Sigmoid colon (tissue), 4 donors: ENCODE results near the gene ACSF2.

Experiments used
- EP300 ChIP-seq, 4 donors: sonication (generic); formaldehyde crosslinking; IDR thresholded peaks; one replicate each; pipeline ENCODE4 v1.6.1; 2017; ENCODE audit warnings: antibody characterized with exemption in 4 of 4
- POLR2A ChIP-seq, 2 donors: fragments of 450-650 bp; IDR thresholded peaks; one replicate each; pipeline ENCODE4 v1.6.1; 2016; ENCODE audit warnings: antibody characterized with exemption in 2 of 2, mild to moderate bottlenecking in 2 of 2, moderate library complexity in 2 of 2
- POLR2AphosphoS5 ChIP-seq, 4 donors: sonication (generic); formaldehyde crosslinking; IDR thresholded peaks; one replicate each; pipeline ENCODE4 v1.6.1; 2017; ENCODE audit warnings: antibody characterized with exemption in 4 of 4
- TF ChIP-seq, protein P1 (sequence below), 4 experiments: fragments of 450-650 bp in 3 of 4; fragments of 200-600 bp in 1 of 4; IDR thresholded peaks; one replicate each; pipeline ENCODE4 v1.5.1; 2016 to 2019; ENCODE audit warnings: antibody characterized with exemption in 4 of 4, mild to moderate bottlenecking in 3 of 4, moderate library complexity in 2 of 4

DNA sequence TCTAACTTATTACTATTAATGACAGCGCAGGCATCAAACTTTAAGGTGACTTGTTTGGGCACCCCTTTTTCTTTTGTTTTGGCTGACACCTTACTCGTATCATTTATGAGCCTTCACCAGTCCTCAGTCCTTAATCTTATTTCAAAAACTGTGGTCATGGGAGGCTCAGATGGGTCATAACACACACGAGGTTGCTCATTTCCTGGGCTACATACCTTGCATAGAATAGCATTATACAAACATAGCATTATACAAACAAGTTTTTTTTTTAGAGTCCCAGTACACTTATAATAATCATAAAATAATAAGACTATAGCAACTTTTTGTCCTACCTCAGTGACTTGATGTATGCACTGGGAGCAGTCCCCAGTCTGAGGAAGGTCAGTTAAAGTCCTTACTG is 11.2 kb upstream of the ACSF2 start:
- TF ChIP-seq EP300 (IDR thresholded peaks at IDR 0.05) (no peak), POLR2A (IDR thresholded peaks at IDR 0.05) (no peak), POLR2AphosphoS5 (IDR thresholded peaks at IDR 0.05) (no peak)
- TF ChIP-seq, protein P1, sequence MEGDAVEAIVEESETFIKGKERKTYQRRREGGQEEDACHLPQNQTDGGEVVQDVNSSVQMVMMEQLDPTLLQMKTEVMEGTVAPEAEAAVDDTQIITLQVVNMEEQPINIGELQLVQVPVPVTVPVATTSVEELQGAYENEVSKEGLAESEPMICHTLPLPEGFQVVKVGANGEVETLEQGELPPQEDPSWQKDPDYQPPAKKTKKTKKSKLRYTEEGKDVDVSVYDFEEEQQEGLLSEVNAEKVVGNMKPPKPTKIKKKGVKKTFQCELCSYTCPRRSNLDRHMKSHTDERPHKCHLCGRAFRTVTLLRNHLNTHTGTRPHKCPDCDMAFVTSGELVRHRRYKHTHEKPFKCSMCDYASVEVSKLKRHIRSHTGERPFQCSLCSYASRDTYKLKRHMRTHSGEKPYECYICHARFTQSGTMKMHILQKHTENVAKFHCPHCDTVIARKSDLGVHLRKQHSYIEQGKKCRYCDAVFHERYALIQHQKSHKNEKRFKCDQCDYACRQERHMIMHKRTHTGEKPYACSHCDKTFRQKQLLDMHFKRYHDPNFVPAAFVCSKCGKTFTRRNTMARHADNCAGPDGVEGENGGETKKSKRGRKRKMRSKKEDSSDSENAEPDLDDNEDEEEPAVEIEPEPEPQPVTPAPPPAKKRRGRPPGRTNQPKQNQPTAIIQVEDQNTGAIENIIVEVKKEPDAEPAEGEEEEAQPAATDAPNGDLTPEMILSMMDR (IDR thresholded peaks at IDR 0.05) = no peak
